Fibroblast of mammary gland (primary cell): Measurements from ENCODE around the gene TUB.

Experiments used
- DNase-seq: peaks from one replicate; pipeline ENCODE4 v3.0.0-alpha.2; 2010; ENCODE audit warnings: low read depth
- H3K4me3 ChIP-seq: 2 replicates; pipeline ENCODE4 v1.5.1; 2011; ENCODE audit warnings: low read depth, mild to moderate bottlenecking, low read length, moderate library complexity; ENCODE audit not compliant: control insufficient read depth
- CTCF ChIP-seq: conservative IDR thresholded peaks from 2 replicates; pipeline ENCODE4 v1.5.1; 2011; ENCODE audit warnings: low read depth, low read length, inconsistent platforms; ENCODE audit not compliant: control insufficient read depth, insufficient read depth

TUB gene

GRCh38 chr11:8038811-8039529, 42.0 kb upstream of the TUB start:
- no peak for DNase-seq
- TF ChIP-seq CTCF, result no peak
- H3K4me3 ChIP-seq, result no peak overlapping the region

GRCh38 chr11:8039530-8040260, 41.3 kb upstream of the TUB start:
- H3K4me3 ChIP-seq, result no peak overlapping the region
- no peak for DNase-seq
- no peak for TF ChIP-seq CTCF

GRCh38 chr11:8040261-8040920, 40.6 kb upstream of the TUB start:
- TF ChIP-seq CTCF, result no peak
- no peak overlapping the region for H3K4me3 ChIP-seq
- DNase-seq, result peak; percentile 46

GRCh38 chr11:8040921-8041285, 40.1 kb upstream of the TUB start:
- H3K4me3 ChIP-seq, result no peak overlapping the region
- DNase-seq, result no peak
- no peak for TF ChIP-seq CTCF

- DNase-seq, result no peak
- H3K4me3 ChIP-seq, result no peak overlapping the region
- TF ChIP-seq CTCF, result no peak
Observed at GRCh38 chr11:8041576-8041975, 39.4 kb upstream of the TUB start.

- no peak for DNase-seq
- H3K4me3 ChIP-seq, result no peak overlapping the region
- TF ChIP-seq CTCF, result no peak
Observed at GRCh38 chr11:8043756-8044155, 37.3 kb upstream of the TUB start.
